GM19328 (cell line): Measurements from ENCODE around the gene RTP5.
"Not testable (repeated sequence)": the region's sequence is repeated elsewhere in the genome, so short reads cannot be mapped to it uniquely, and the experiment has no call there.

Experiments
- ATAC-seq: cut with Tn5 transposase; IDR thresholded peaks from one replicate; pipeline ENCODE4 v1.9.1; 2021; ENCODE audit warnings: mild to moderate bottlenecking, moderate library complexity; ENCODE audit not compliant: unreplicated experiment

RTP5 gene

GRCh38 chr2:241870081-241870541, 582 bp downstream of the RTP5 start:
- ATAC-seq: no peak

GRCh38 chr2:241870611-241871537, 1.3 kb downstream of the RTP5 start:
- no peak for ATAC-seq

GRCh38 chr2:241871538-241872312, 2.2 kb downstream of the RTP5 start:
- no peak for ATAC-seq

- no peak for ATAC-seq
Measured at GRCh38 chr2:241872313-241872642, 2.7 kb downstream of the RTP5 start.

GRCh38 chr2:241873081-241873802, 3.7 kb downstream of the RTP5 start:
- ATAC-seq: no peak

GRCh38 chr2:241873803-241874110, 4.2 kb downstream of the RTP5 start:
- no peak for ATAC-seq

- ATAC-seq: no peak
Measured at GRCh38 chr2:241874277-241874925, 4.9 kb downstream of the RTP5 start.

- ATAC-seq: not testable (repeated sequence)
Measured at GRCh38 chr2:241875754-241876527, 6.4 kb downstream of the RTP5 start.

GRCh38 chr2:241876528-241877196, 7.1 kb downstream of the RTP5 start:
- no peak for ATAC-seq

- ATAC-seq: no peak
Measured at GRCh38 chr2:241877197-241877685, 7.7 kb downstream of the RTP5 start.

GRCh38 chr2:241877989-241878970, 8.8 kb downstream of the RTP5 start:
- no peak for ATAC-seq

- no peak for ATAC-seq
Measured at GRCh38 chr2:241879326-241879725, 9.8 kb downstream of the RTP5 start.

- ATAC-seq: no peak
Measured at GRCh38 chr2:241880311-241881073, 11.0 kb downstream of the RTP5 start.

- ATAC-seq: peak; percentile 58
Measured at GRCh38 chr2:241882091-241882625, 12.6 kb downstream of the RTP5 start.

GRCh38 chr2:241884951-241885290, 15.4 kb downstream of the RTP5 start:
- ATAC-seq: no peak

GRCh38 chr2:241885291-241885945, 15.9 kb downstream of the RTP5 start:
- ATAC-seq: no peak
